IMR-90 (cell line): ENCODE measurements around the gene TBC1D22A. TPM values are rescaled to one million over a fixed set of nuclear protein-coding genes. Genes with fewer than 3 reads are reported as not detected.

Experiments
- ATAC-seq: fragments of 200-7000 bp; cut with Tn5 transposase; 2 replicates; pipeline ENCODE4 v1.9.1; 2020; ENCODE audit warnings: low read depth, mild to moderate bottlenecking, moderate library complexity
- BruUV-seq: library from RNA; stranded (reverse); fragments of 400-500 nt; replicated peaks from 2 replicates; lab custom pipeline; 2021; lab: Mats Ljungman, UMichigan
- CTCF ChIA-PET: fragments of 300-600 bp; formaldehyde crosslinking; extraction: SDS; loops from one replicate; lab custom pipeline; 2021; ENCODE audit warnings: antibody characterized with exemption; lab: Yijun Ruan, JAX
- POLR2A ChIA-PET: fragments of 300-600 bp; sonication (Branson Sonifier 250); formaldehyde crosslinking; loops from one replicate; lab custom pipeline; 2022; ENCODE audit warnings: antibody characterized with exemption; ENCODE audit not compliant: unreplicated experiment; lab: Charles Lee
- DNase-seq: peaks from one replicate; pipeline ENCODE4 v3.0.0; 2013
- H2AFZ ChIP-seq: replicated peaks from 2 replicates; pipeline ENCODE3; 2013; ENCODE audit warnings: low read length, mild to moderate bottlenecking; ENCODE audit not compliant: poor library complexity
- H2AK5ac ChIP-seq: 2 replicates; pipeline ENCODE4 v1.6.1; 2013; ENCODE audit warnings: low read depth, low read length, inconsistent platforms
- H2AK9ac ChIP-seq: replicated peaks from 2 replicates; pipeline ENCODE3; 2013; ENCODE audit warnings: mild to moderate bottlenecking, low read depth, low read length, moderate library complexity; ENCODE audit not compliant: poor library complexity
- H2BK120ac ChIP-seq: 2 replicates; pipeline ENCODE4 v1.6.1; 2013; ENCODE audit warnings: low read depth, low read length, inconsistent platforms
- H2BK15ac ChIP-seq: 3 replicates; pipeline ENCODE4 v1.6.1; 2013; ENCODE audit warnings: low read depth, low read length, inconsistent platforms
- H2BK20ac ChIP-seq: 2 replicates; pipeline ENCODE4 v1.6.1; 2013; ENCODE audit warnings: low read depth, mild to moderate bottlenecking, inconsistent platforms, low read length, moderate library complexity
- H2BK5ac ChIP-seq: 2 replicates; pipeline ENCODE4 v1.6.1; 2013; ENCODE audit warnings: mild to moderate bottlenecking, low read depth, low read length, inconsistent platforms; ENCODE audit not compliant: poor library complexity, severe bottlenecking
- H3K14ac ChIP-seq: replicated peaks from 2 replicates; pipeline ENCODE4 v1.6.1; 2013; ENCODE audit warnings: low read depth, low read length, inconsistent platforms
- H3K18ac ChIP-seq: 2 replicates; pipeline ENCODE4 v1.6.1; 2013; ENCODE audit warnings: low read depth, low read length, control low read depth
- H3K23ac ChIP-seq: 2 replicates; pipeline ENCODE4 v1.6.1; 2013; ENCODE audit warnings: low read depth, low read length, inconsistent platforms
- H3K27ac ChIP-seq: 2 replicates; pipeline ENCODE4 v1.5.1; 2013; ENCODE audit warnings: mild to moderate bottlenecking, control low read depth, low read length; ENCODE audit not compliant: insufficient read depth
- H3K27me3 ChIP-seq: 2 replicates; pipeline ENCODE4 v1.6.1; 2013; ENCODE audit warnings: low read length; ENCODE audit not compliant: control insufficient read depth, insufficient read depth
- H3K36me3 ChIP-seq: 2 replicates; pipeline ENCODE4 v1.6.1; 2013; ENCODE audit warnings: low read length, mixed read lengths; ENCODE audit not compliant: control insufficient read depth, insufficient read depth
- H3K4ac ChIP-seq: 2 replicates; pipeline ENCODE4 v1.6.1; 2013; ENCODE audit warnings: low read depth, low read length, inconsistent platforms
- H3K4me1 ChIP-seq: 2 replicates; pipeline ENCODE4 v1.6.1; 2013; ENCODE audit warnings: low read length, mixed read lengths; ENCODE audit not compliant: control insufficient read depth, insufficient read depth
- H3K4me2 ChIP-seq: 2 replicates; pipeline ENCODE4 v1.6.1; 2013; ENCODE audit warnings: low read depth, mild to moderate bottlenecking, control low read depth, low read length, moderate library complexity
- H3K4me3 ChIP-seq: 2 replicates; pipeline ENCODE4 v1.5.1; 2013; ENCODE audit warnings: low read depth, mild to moderate bottlenecking, control low read depth, low read length, moderate library complexity; ENCODE audit not compliant: insufficient read depth
- H3K56ac ChIP-seq: 2 replicates; pipeline ENCODE4 v1.6.1; 2013; ENCODE audit warnings: low read length, inconsistent platforms; ENCODE audit not compliant: insufficient read depth; ENCODE audit errors: extremely low read depth
- H3K79me1 ChIP-seq, 2 experiments: 2 replicates each; pipeline ENCODE4 v1.6.1; 2013; ENCODE audit warnings: low read length in 2 of 2, inconsistent platforms in 1 of 2, low read depth in 1 of 2
- H3K9ac ChIP-seq: 2 replicates; pipeline ENCODE4 v1.6.1; 2013; ENCODE audit warnings: low read depth, low read length, control low read depth
- H3K9me1 ChIP-seq: 2 replicates; pipeline ENCODE4 v1.6.1; 2013; ENCODE audit warnings: low read length, inconsistent platforms; ENCODE audit not compliant: insufficient read depth
- H3K9me3 ChIP-seq: 2 replicates; pipeline ENCODE4 v1.6.1; 2013; ENCODE audit warnings: low read length; ENCODE audit not compliant: control insufficient read depth, insufficient read depth
- H4K20me1 ChIP-seq: 2 replicates; pipeline ENCODE4 v1.6.1; 2013; ENCODE audit warnings: low read length, inconsistent platforms; ENCODE audit not compliant: insufficient read depth
- H4K5ac ChIP-seq: 2 replicates; pipeline ENCODE4 v1.6.1; 2013; ENCODE audit warnings: mild to moderate bottlenecking, low read depth, low read length, control low read depth
- H4K8ac ChIP-seq, 2 experiments: 2 replicates each; pipeline ENCODE4 v1.6.1; 2013; ENCODE audit warnings: low read depth in 2 of 2, low read length in 2 of 2, control low read depth in 1 of 2, inconsistent platforms in 1 of 2
- H4K91ac ChIP-seq: 2 replicates; pipeline ENCODE4 v1.6.1; 2013; ENCODE audit warnings: low read depth, low read length, inconsistent platforms; ENCODE audit not compliant: insufficient read depth
- FOS ChIP-seq: fragments of 150-350 bp; IDR thresholded peaks from 2 replicates; pipeline ENCODE4 v1.6.1; 2016; ENCODE audit warnings: low read depth, low read length
- RAD21 ChIP-seq: IDR thresholded peaks from 2 replicates; pipeline ENCODE4 v1.6.1; 2012; ENCODE audit warnings: low read length, improper control_type of control experiment
- RCOR1 ChIP-seq: IDR thresholded peaks from 2 replicates; pipeline ENCODE4 v1.6.1; 2012; ENCODE audit warnings: mild to moderate bottlenecking, low read length, improper control_type of control experiment; ENCODE audit not compliant: insufficient replicate concordance
- RFX5 ChIP-seq: IDR thresholded peaks from 2 replicates; pipeline ENCODE4 v1.8.0; 2012; ENCODE audit warnings: low read depth, mild to moderate bottlenecking, low read length, moderate library complexity
- SMC3 ChIP-seq: fragments of 150-350 bp; IDR thresholded peaks from 2 replicates; pipeline ENCODE4 v1.6.1; 2016; ENCODE audit warnings: low read depth, mild to moderate bottlenecking, antibody characterized with exemption, low read length, moderate library complexity
- WGBS, 2 experiments: methylation state at CpG; one replicate each; pipeline versions ENCODE4 v1.1.5 to v1.1.7; 2013; ENCODE audit warnings: missing lambda C conversion rate in 2 of 2; ENCODE audit not compliant: insufficient read length in 1 of 2; ENCODE audit errors: extremely low coverage in 2 of 2; 5-methylcytosine and 5-hydroxymethylcytosine counted together
- dilution Hi-C: fragments of 300-500 bp; cut with HindIII; formaldehyde crosslinking; loops from one replicate; pipeline ENCODE4 v1.14.3; 2018; ENCODE audit warnings: low sequenced_read_pairs; ENCODE audit not compliant: unreplicated experiment
- in situ Hi-C: fragments of 300-500 bp; cut with MboI; formaldehyde crosslinking; loops from 3 replicates; pipeline ENCODE4 v1.14.3; 2019; ENCODE audit warnings: low sequenced_read_pairs, inconsistent platforms, mixed read lengths
- intact Hi-C: fragments of 100-400 bp; cut with micrococcal nuclease; formaldehyde crosslinking; loops from 2 replicates; pipeline ENCODE4 v1.10.0; 2022
- polyA plus RNA-seq, 3 experiments: library from polyadenylated mRNA; depleted of rRNA; stranded (reverse); fragments of >200 nt; gene quantifications; 2 replicates each; pipeline ENCODE4 v1.2.3, GENCODE V29; 2012; ENCODE audit warnings: low replicate concordance in 1 of 3
- total RNA-seq: library from RNA; depleted of rRNA; stranded (reverse); fragments of >200 nt; gene quantifications from 2 replicates; pipeline ENCODE4 v1.2.3, GENCODE V29; 2012
- TF ChIP-seq, protein P1 (sequence below): fragments of 150-350 bp; IDR thresholded peaks from 2 replicates; pipeline ENCODE4 v1.6.1; 2016; ENCODE audit warnings: low read depth, mild to moderate bottlenecking, low read length, moderate library complexity, borderline replicate concordance
- TF ChIP-seq, protein P2 (sequence below): conservative IDR thresholded peaks from 2 replicates; pipeline ENCODE4 v1.5.1; 2012; ENCODE audit warnings: mild to moderate bottlenecking, low read depth, low read length, improper control_type of control experiment

Gene TBC1D22A
- total and polyA plus RNA-seq, 2 of the 4 experiments (the other 2 are of a cell fraction): 9.0 to 16.7 TPM

- no peak overlapping the region for H3K56ac ChIP-seq
- H4K5ac ChIP-seq: no peak overlapping the region
- no peak overlapping the region for H2AK9ac ChIP-seq
- H3K14ac ChIP-seq: no peak overlapping the region
- H3K4me1 ChIP-seq: no peaks in the 10 kb centered on the region
- in situ Hi-C loops: no loop called here
- dilution Hi-C loops: no loop called here
- ChIA-PET CTCF (no interaction called here), POLR2A (no interaction called here)
- ATAC-seq (no peak), DNase-seq (no peak)
- no peak overlapping the region for H2BK20ac ChIP-seq
- no peaks in the 10 kb centered on the region for H3K9me1 ChIP-seq
- no TSS peak for BruUV-seq
- H3K36me3 ChIP-seq: no peaks in the 10 kb centered on the region
- H2BK5ac ChIP-seq: no peak overlapping the region
- no peak overlapping the region for H3K4me2 ChIP-seq
- no peak overlapping the region for H3K9ac ChIP-seq
- H2BK15ac ChIP-seq: no peak overlapping the region
- no peak overlapping the region for H3K23ac ChIP-seq
- H3K9me3 ChIP-seq: 0 out of 2 replicates have a peak, but pooled peaks cover 2% of the 10 kb centered on the region
- H2BK120ac ChIP-seq: no peak overlapping the region
- H2AFZ ChIP-seq: no peak overlapping the region
- intact Hi-C loops: no loop called here
- H4K20me1 ChIP-seq: no peaks in the 10 kb centered on the region
- no peak overlapping the region for H3K4ac ChIP-seq
- H3K79me1 ChIP-seq: peaks cover 0 to 6% of the 10 kb centered on the region in 2 experiments; a peak in 2 of 4 replicates
- H3K27ac ChIP-seq: no peak overlapping the region
- no peak overlapping the region for H2AK5ac ChIP-seq
- H3K18ac ChIP-seq: no peak overlapping the region
- no peak overlapping the region for H4K91ac ChIP-seq
- no peak overlapping the region for H4K8ac ChIP-seq
- no peak overlapping the region for H3K4me3 ChIP-seq
- no peaks in the 10 kb centered on the region for H3K27me3 ChIP-seq
- TF ChIP-seq RAD21 (no peak), RCOR1 (no peak), SMC3 (no peak), RFX5 (no peak), FOS (no peak)
- TF ChIP-seq, protein P1, sequence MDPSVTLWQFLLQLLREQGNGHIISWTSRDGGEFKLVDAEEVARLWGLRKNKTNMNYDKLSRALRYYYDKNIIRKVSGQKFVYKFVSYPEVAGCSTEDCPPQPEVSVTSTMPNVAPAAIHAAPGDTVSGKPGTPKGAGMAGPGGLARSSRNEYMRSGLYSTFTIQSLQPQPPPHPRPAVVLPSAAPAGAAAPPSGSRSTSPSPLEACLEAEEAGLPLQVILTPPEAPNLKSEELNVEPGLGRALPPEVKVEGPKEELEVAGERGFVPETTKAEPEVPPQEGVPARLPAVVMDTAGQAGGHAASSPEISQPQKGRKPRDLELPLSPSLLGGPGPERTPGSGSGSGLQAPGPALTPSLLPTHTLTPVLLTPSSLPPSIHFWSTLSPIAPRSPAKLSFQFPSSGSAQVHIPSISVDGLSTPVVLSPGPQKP: no peak
- TF ChIP-seq, protein P2, sequence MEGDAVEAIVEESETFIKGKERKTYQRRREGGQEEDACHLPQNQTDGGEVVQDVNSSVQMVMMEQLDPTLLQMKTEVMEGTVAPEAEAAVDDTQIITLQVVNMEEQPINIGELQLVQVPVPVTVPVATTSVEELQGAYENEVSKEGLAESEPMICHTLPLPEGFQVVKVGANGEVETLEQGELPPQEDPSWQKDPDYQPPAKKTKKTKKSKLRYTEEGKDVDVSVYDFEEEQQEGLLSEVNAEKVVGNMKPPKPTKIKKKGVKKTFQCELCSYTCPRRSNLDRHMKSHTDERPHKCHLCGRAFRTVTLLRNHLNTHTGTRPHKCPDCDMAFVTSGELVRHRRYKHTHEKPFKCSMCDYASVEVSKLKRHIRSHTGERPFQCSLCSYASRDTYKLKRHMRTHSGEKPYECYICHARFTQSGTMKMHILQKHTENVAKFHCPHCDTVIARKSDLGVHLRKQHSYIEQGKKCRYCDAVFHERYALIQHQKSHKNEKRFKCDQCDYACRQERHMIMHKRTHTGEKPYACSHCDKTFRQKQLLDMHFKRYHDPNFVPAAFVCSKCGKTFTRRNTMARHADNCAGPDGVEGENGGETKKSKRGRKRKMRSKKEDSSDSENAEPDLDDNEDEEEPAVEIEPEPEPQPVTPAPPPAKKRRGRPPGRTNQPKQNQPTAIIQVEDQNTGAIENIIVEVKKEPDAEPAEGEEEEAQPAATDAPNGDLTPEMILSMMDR: no peak
- WGBS, 2 experiments: no CpG with 5 or more reads among the region's 1 CpG
Observed at GRCh38 chr22:47082505-47082904, 320.1 kb downstream of the TBC1D22A start.
